BLaER1 treated with 17β-estradiol and CSF1 and Interleukin-3, amounts not matched to agents 10 nM and 100 nM (cell line): Measurements from ENCODE around the gene IVD.

Source experiments
- H3K27ac ChIP-seq, 11 experiments: shearing (Covaris generic); formaldehyde crosslinking; 2 replicates each; pipeline ENCODE4 v1.8.1; 2022
- H3K27me3 ChIP-seq, 11 experiments: shearing (Covaris generic); formaldehyde crosslinking; 2 replicates each; pipeline ENCODE4 v1.8.1; 2022
- H3K36me3 ChIP-seq, 11 experiments: shearing (Covaris generic); formaldehyde crosslinking; 2 replicates each; pipeline ENCODE4 v1.8.1; 2022
- H3K4me1 ChIP-seq, 10 experiments: shearing (Covaris generic); formaldehyde crosslinking; 2 replicates each; pipeline ENCODE4 v1.8.1; 2022
- H3K4me2 ChIP-seq, 11 experiments: shearing (Covaris generic); formaldehyde crosslinking; 2 replicates each; pipeline ENCODE4 v1.8.1; 2022
- H3K4me3 ChIP-seq, 10 experiments: shearing (Covaris generic); formaldehyde crosslinking; 2 replicates each; pipeline ENCODE4 v1.8.1; 2022
- H3K9ac ChIP-seq, 11 experiments: shearing (Covaris generic); formaldehyde crosslinking; 2 replicates each; pipeline ENCODE4 v1.8.1; 2022
- H3K9me3 ChIP-seq, 11 experiments: shearing (Covaris generic); formaldehyde crosslinking; replicated peaks in 1 of 11; 2 replicates each; pipeline ENCODE4 v1.8.1; 2022
- H4K20me1 ChIP-seq, 11 experiments: shearing (Covaris generic); formaldehyde crosslinking; 2 replicates each; pipeline ENCODE4 v1.8.1; 2022
- Cebpa-rat ChIP-seq, 11 experiments: shearing (Covaris generic); IDR thresholded peaks; 2 replicates each; pipeline ENCODE4 v1.8.1; 2022

Gene IVD

GRCh38 chr15:40398413-40398873, 7.2 kb upstream of the IVD start:
- no peak for TF ChIP-seq Cebpa-rat (IDR thresholded peaks at IDR 0.05)
- Histone ChIP-seq H3K4me2 (peak overlapping the region; percentile 70 to 88 (median 83)), H3K4me3 (peak overlapping the region in 8 of 10 experiments; percentile 5 to 32 (median 18); a peak in 7 of 20 replicates), H4K20me1 (no peaks in the 10 kb centered on the region), H3K27ac (peak overlapping the region in 10 of 11 experiments; percentile 15 to 75 (median 68); a peak in 19 of 22 replicates), H3K9ac (peak overlapping the region in 9 of 11 experiments; percentile 9 to 60 (median 38); a peak in 13 of 22 replicates), H3K27me3 (no peaks in the 10 kb centered on the region), H3K36me3 (peaks cover 11 to 47% (median 35%) of the 10 kb centered on the region in 11 experiments), H3K9me3 (no peaks in the 10 kb centered on the region), H3K4me1 (peaks cover 25 to 70% (median 44%) of the 10 kb centered on the region in 10 experiments)

- Histone ChIP-seq H3K4me2 (peak overlapping the region; percentile 70 to 88 (median 83); a peak in 19 of 22 replicates), H3K36me3 (peaks cover 6 to 38% (median 26%) of the 10 kb centered on the region in 11 experiments; a peak in 20 of 22 replicates), H3K4me3 (no peak overlapping the region), H4K20me1 (no peaks in the 10 kb centered on the region), H3K9ac (no peak overlapping the region), H3K9me3 (no peaks in the 10 kb centered on the region), H3K27me3 (no peaks in the 10 kb centered on the region), H3K4me1 (peaks cover 25 to 62% (median 45%) of the 10 kb centered on the region in 10 experiments), H3K27ac (peak overlapping the region in 7 of 11 experiments; percentile 62 to 75 (median 71); a peak in 11 of 22 replicates)
- TF ChIP-seq Cebpa-rat (IDR thresholded peaks at IDR 0.05) = no peak
Measured at GRCh38 chr15:40399370-40399769, 6.2 kb upstream of the IVD start.

GRCh38 chr15:40407330-40407990, 1.9 kb downstream of the IVD start:
- TF ChIP-seq Cebpa-rat (IDR thresholded peaks at IDR 0.05) = no peak
- H3K27me3 ChIP-seq = no peaks in the 10 kb centered on the region
- peaks cover 25 to 38% (median 32%) of the 10 kb centered on the region in 10 experiments for H3K4me1 ChIP-seq
- H4K20me1 ChIP-seq = peaks cover 0 to 43% (median 17%) of the 10 kb centered on the region in 11 experiments; a peak in 15 of 22 replicates
- H3K36me3 ChIP-seq = peaks cover 43 to 59% (median 50%) of the 10 kb centered on the region in 11 experiments
- H3K4me3 ChIP-seq = peak overlapping the region in 7 of 10 experiments; percentile 10 to 86 (median 79); a peak in 9 of 20 replicates
- H3K9ac ChIP-seq = peak overlapping the region in 10 of 11 experiments; percentile 8 to 86 (median 74); a peak in 12 of 22 replicates
- H3K4me2 ChIP-seq = peak overlapping the region; percentile 88 to 98 (median 94)
- no peaks in the 10 kb centered on the region for H3K9me3 ChIP-seq
- H3K27ac ChIP-seq = peak overlapping the region in 5 of 11 experiments; percentile 7 to 28 (median 17); a peak in 3 of 22 replicates

- Histone ChIP-seq H3K27ac (no peak overlapping the region), H3K36me3 (peaks cover 62 to 73% (median 69%) of the 10 kb centered on the region in 11 experiments)
Measured at GRCh38 chr15:40409366-40409765, 3.8 kb downstream of the IVD start.

GRCh38 chr15:40410476-40410875, 4.9 kb downstream of the IVD start:
- no peak overlapping the region for H3K27ac ChIP-seq
- H4K20me1 ChIP-seq = peaks cover 0 to 61% (median 21%) of the 10 kb centered on the region in 11 experiments; a peak in 16 of 22 replicates

More at GRCh38 chr15:40409366-40409765, 3.8 kb downstream of the IVD start:
- Histone ChIP-seq H4K20me1 (peaks cover 0 to 51% (median 21%) of the 10 kb centered on the region in 11 experiments; a peak in 16 of 22 replicates), H3K4me1 (peaks cover 25 to 36% (median 32%) of the 10 kb centered on the region in 10 experiments), H3K4me3 (no peak overlapping the region), H3K9me3 (no peaks in the 10 kb centered on the region), H3K27me3 (no peaks in the 10 kb centered on the region), H3K9ac (no peak overlapping the region), H3K4me2 (no peak overlapping the region)
- no peak for TF ChIP-seq Cebpa-rat (IDR thresholded peaks at IDR 0.05)

GRCh38 chr15:40412095-40412759, 6.6 kb downstream of the IVD start:
- H3K4me3 ChIP-seq = no peak overlapping the region
- no peak overlapping the region for H3K9ac ChIP-seq
- no peaks in the 10 kb centered on the region for H3K27me3 ChIP-seq
- H3K4me1 ChIP-seq = peaks cover 6 to 16% (median 11%) of the 10 kb centered on the region in 10 experiments
- no peak overlapping the region for H3K4me2 ChIP-seq
- peaks cover 87 to 100% (median 96%) of the 10 kb centered on the region in 11 experiments for H3K36me3 ChIP-seq
- peaks cover 0 to 73% (median 21%) of the 10 kb centered on the region in 11 experiments; a peak in 16 of 22 replicates for H4K20me1 ChIP-seq
- no peaks in the 10 kb centered on the region for H3K9me3 ChIP-seq
- TF ChIP-seq Cebpa-rat (IDR thresholded peaks at IDR 0.05) = no peak
- no peak overlapping the region for H3K27ac ChIP-seq

More at GRCh38 chr15:40410476-40410875, 4.9 kb downstream of the IVD start:
- H3K4me3 ChIP-seq = no peak overlapping the region
- H3K4me1 ChIP-seq = peaks cover 18 to 27% (median 24%) of the 10 kb centered on the region in 10 experiments
- no peak overlapping the region for H3K9ac ChIP-seq
- no peaks in the 10 kb centered on the region for H3K9me3 ChIP-seq
- no peaks in the 10 kb centered on the region for H3K27me3 ChIP-seq
- peaks cover 73 to 85% (median 80%) of the 10 kb centered on the region in 11 experiments for H3K36me3 ChIP-seq
- no peak for TF ChIP-seq Cebpa-rat (IDR thresholded peaks at IDR 0.05)
- no peak overlapping the region for H3K4me2 ChIP-seq

DNA sequence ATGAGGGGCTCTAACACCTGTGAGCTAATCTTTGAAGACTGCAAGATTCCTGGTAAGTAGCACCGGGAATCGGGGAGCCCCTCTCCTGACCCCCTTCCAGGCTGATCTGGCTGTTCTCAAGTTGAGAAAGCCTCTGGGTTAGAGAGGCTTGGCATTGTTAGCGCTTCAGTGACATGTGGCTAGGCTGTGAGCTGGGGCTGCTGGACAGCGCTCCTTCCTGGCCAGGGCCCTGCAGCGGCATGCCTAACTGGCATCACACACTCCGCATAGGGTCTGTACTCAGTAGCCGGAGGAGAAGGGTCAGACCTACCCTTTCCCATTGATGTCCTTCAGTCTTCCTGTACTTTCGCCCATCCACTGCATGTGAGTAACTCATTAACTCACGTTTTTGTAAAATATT, 7.4 kb downstream of the IVD start:
- Histone ChIP-seq H3K4me3 (no peak overlapping the region), H4K20me1 (peaks cover 0 to 71% (median 13%) of the 10 kb centered on the region in 11 experiments; a peak in 14 of 22 replicates), H3K36me3 (peaks cover 93 to 100% (median 97%) of the 10 kb centered on the region in 11 experiments), H3K9ac (peak overlapping the region in 1 of 11 experiments; percentile 22; a peak in 2 of 22 replicates), H3K9me3 (no peaks in the 10 kb centered on the region), H3K4me2 (no peak overlapping the region), H3K27me3 (no peaks in the 10 kb centered on the region), H3K4me1 (peaks cover 0 to 8% (median 3%) of the 10 kb centered on the region in 10 experiments; a peak in 11 of 20 replicates), H3K27ac (no peak overlapping the region)
- no peak for TF ChIP-seq Cebpa-rat (IDR thresholded peaks at IDR 0.05)

GRCh38 chr15:40414816-40415215, 9.2 kb downstream of the IVD start:
- Histone ChIP-seq H3K36me3 (peaks cover 88 to 95% (median 92%) of the 10 kb centered on the region in 11 experiments), H3K27me3 (no peaks in the 10 kb centered on the region), H4K20me1 (peaks cover 0 to 61% (median 13%) of the 10 kb centered on the region in 11 experiments; a peak in 9 of 22 replicates), H3K4me2 (no peak overlapping the region), H3K9ac (no peak overlapping the region), H3K9me3 (no peaks in the 10 kb centered on the region), H3K27ac (no peak overlapping the region), H3K4me1 (peaks cover 0 to under 1% (median 0%) of the 10 kb centered on the region in 10 experiments; a peak in 1 of 20 replicates), H3K4me3 (no peak overlapping the region)
- no peak for TF ChIP-seq Cebpa-rat (IDR thresholded peaks at IDR 0.05)
